Fibroblast of mammary gland (primary cell): ENCODE measurements around the gene IL1RL2.

Experiments
- DNase-seq: peaks from one replicate; pipeline ENCODE4 v3.0.0-alpha.2; 2010; ENCODE audit warnings: low read depth
- H3K4me3 ChIP-seq: 2 replicates; pipeline ENCODE4 v1.5.1; 2011; ENCODE audit warnings: low read depth, mild to moderate bottlenecking, low read length, moderate library complexity; ENCODE audit not compliant: control insufficient read depth
- CTCF ChIP-seq: conservative IDR thresholded peaks from 2 replicates; pipeline ENCODE4 v1.5.1; 2011; ENCODE audit warnings: low read depth, low read length, inconsistent platforms; ENCODE audit not compliant: control insufficient read depth, insufficient read depth

IL1RL2 gene

GRCh38 chr2:102141970-102142828, 44.6 kb upstream of the IL1RL2 start, which contains the start of gene IL1R1:
Gene IL1R1, plus strand, starts transcription at chr2:102142746. Its CDS starts 14,979 bp downstream, at chr2:102157725.
- TF ChIP-seq CTCF = no peak
- peak; percentile 70 for DNase-seq
- H3K4me3 ChIP-seq = peak within 1 kb of the TSS; percentile 96

- DNase-seq = peak; percentile 63
- peak overlapping the region; percentile 96 for H3K4me3 ChIP-seq
- TF ChIP-seq CTCF = no peak
Measured at GRCh38 chr2:102142829-102143449, 43.9 kb upstream of the IL1RL2 start.

- DNase-seq = peak; percentile 65
- TF ChIP-seq CTCF = no peak
- peak overlapping the region; percentile 96 for H3K4me3 ChIP-seq
Measured at GRCh38 chr2:102143450-102143985, 43.3 kb upstream of the IL1RL2 start.

- no peak for TF ChIP-seq CTCF
- peak; percentile 70 for DNase-seq
- peak overlapping the region; percentile 96 for H3K4me3 ChIP-seq
Measured at GRCh38 chr2:102144128-102144527, 42.7 kb upstream of the IL1RL2 start.

GRCh38 chr2:102145107-102145506, 41.7 kb upstream of the IL1RL2 start:
- TF ChIP-seq CTCF = no peak
- no peak for DNase-seq
- no peak overlapping the region for H3K4me3 ChIP-seq

- no peak overlapping the region for H3K4me3 ChIP-seq
- no peak for DNase-seq
- no peak for TF ChIP-seq CTCF
Measured at GRCh38 chr2:102145934-102146333, 40.9 kb upstream of the IL1RL2 start.
